HepG2 (cell line): ENCODE data around the gene CKAP2L. TPM values are rescaled to one million over a fixed set of nuclear protein-coding genes. Genes with fewer than 3 reads are reported as not detected.

ENCODE experiments used
- CCDC6 ChIP-seq: sonication (generic); formaldehyde crosslinking; IDR thresholded peaks from 2 replicates; pipeline ENCODE4 v1.8.1; 2022; ENCODE audit warnings: mild to moderate bottlenecking, missing genetic modification reagents, moderate library complexity
- FOXP4 ChIP-seq: sonication (generic); formaldehyde crosslinking; IDR thresholded peaks from 2 replicates; pipeline ENCODE4 v1.4.0; 2020; ENCODE audit warnings: missing genetic modification reagents
- HMGA1 ChIP-seq: sonication (generic); formaldehyde crosslinking; conservative IDR thresholded peaks from 2 replicates; pipeline ENCODE4 v1.4.0; 2020; ENCODE audit warnings: missing genetic modification reagents
- HOXA3 ChIP-seq: sonication (generic); formaldehyde crosslinking; IDR thresholded peaks from 2 replicates; pipeline ENCODE4 v1.5.0; 2020; ENCODE audit warnings: missing genetic modification reagents
- KLF12 ChIP-seq: sonication (generic); formaldehyde crosslinking; IDR thresholded peaks from 2 replicates; pipeline ENCODE4 v1.4.0; 2020; ENCODE audit warnings: missing genetic modification reagents, borderline replicate concordance
- KMT2B ChIP-seq: IDR thresholded peaks from 2 replicates; pipeline ENCODE4 v1.6.1; 2016; ENCODE audit warnings: missing genetic modification reagents, missing compliant biosample characterization
- MATR3 ChIP-seq: sonication (generic); formaldehyde crosslinking; IDR thresholded peaks from 2 replicates; pipeline ENCODE4 v1.4.0; 2020; ENCODE audit warnings: missing genetic modification reagents
- MEIS2 ChIP-seq: sonication (generic); formaldehyde crosslinking; IDR thresholded peaks from 2 replicates; pipeline ENCODE4 v1.9.0; 2021; ENCODE audit warnings: mild to moderate bottlenecking, missing genetic modification reagents
- NFYC ChIP-seq: IDR thresholded peaks from 2 replicates; pipeline ENCODE4 v1.6.1; 2016; ENCODE audit warnings: missing genetic modification reagents, missing compliant biosample characterization
- RERE ChIP-seq: IDR thresholded peaks from 2 replicates; pipeline ENCODE4 v1.6.1; 2016; ENCODE audit warnings: low read depth, missing genetic modification reagents, missing compliant biosample characterization
- ZFP1 ChIP-seq: IDR thresholded peaks from 2 replicates; pipeline ENCODE4 v1.6.1; 2016
- ZMYM3 ChIP-seq: sonication (generic); formaldehyde crosslinking; IDR thresholded peaks from 2 replicates; pipeline ENCODE4 v1.5.1; 2020; ENCODE audit warnings: mild to moderate bottlenecking, missing genetic modification reagents
- ZNF597 ChIP-seq: sonication (generic); formaldehyde crosslinking; IDR thresholded peaks from 2 replicates; pipeline ENCODE4 v1.5.0; 2020; ENCODE audit warnings: missing genetic modification reagents
- ZNF678 ChIP-seq: sonication (generic); formaldehyde crosslinking; IDR thresholded peaks from 2 replicates; pipeline ENCODE4 v1.4.0; 2020; ENCODE audit warnings: mild to moderate bottlenecking, missing genetic modification reagents
- ZNF775 ChIP-seq: sonication (generic); formaldehyde crosslinking; IDR thresholded peaks from 2 replicates; pipeline ENCODE4 v1.4.0; 2020; ENCODE audit warnings: missing genetic modification reagents, mild to moderate bottlenecking, moderate library complexity, borderline replicate concordance
- ZNF781 ChIP-seq: sonication (generic); formaldehyde crosslinking; IDR thresholded peaks from 2 replicates; pipeline ENCODE4 v1.5.1; 2020; ENCODE audit warnings: borderline replicate concordance, mild to moderate bottlenecking, missing genetic modification reagents; ENCODE audit errors: not compliant biosample characterization
- ZNF790 ChIP-seq: sonication (generic); formaldehyde crosslinking; IDR thresholded peaks from 2 replicates; pipeline ENCODE4 v1.8.0; 2022; ENCODE audit warnings: missing genetic modification reagents, mild to moderate bottlenecking, borderline replicate concordance
- polyA plus RNA-seq, 8 experiments: library from polyadenylated mRNA; depleted of rRNA in 3 of 8; stranded (reverse) in 7 of 8; unstranded in 1 of 8; fragments of >200 nt; fragmentation: Illumina TruSeq in 4 of 8; extraction: Trizol in 4 of 8; gene quantifications; 2 replicates each; pipeline versions ENCODE4 v1.2.1 to v1.2.3, GENCODE V29; 2011 to 2016; ENCODE audit warnings: low read depth in 4 of 8, missing spikeins in 1 of 8, mixed read lengths in 1 of 8; ENCODE audit not compliant: insufficient read depth in 1 of 8
- total RNA-seq, 5 experiments: library from RNA; depleted of rRNA; stranded (reverse); fragments of >200 nt; fragmentation: Illumina TruSeq; extraction: Trizol; gene quantifications; 2 replicates each; pipeline ENCODE4 v1.2.3, GENCODE V29; 2016; ENCODE audit warnings: low read depth in 1 of 5
- TF ChIP-seq, protein P1 (sequence below): sonication (generic); formaldehyde crosslinking; conservative IDR thresholded peaks from 2 replicates; pipeline ENCODE4 v1.8.0; 2022; ENCODE audit warnings: low read depth, missing genetic modification reagents

Gene CKAP2L
- total and polyA plus RNA-seq, 2 of the 13 experiments (the other 11 are each of a cell fraction or from before 2014, with no cell fraction given), result 7.1 to 9.5 TPM

GRCh38 chr2:112726487-112727190 is 37.8 kb downstream of the CKAP2L start (continued):
- no peak for TF ChIP-seq ZNF597 (CRISPR knock-in tag)
- no peak for TF ChIP-seq KLF12 (CRISPR knock-in tag)
- TF ChIP-seq ZFP1 (CRISPR knock-in tag), result 0 out of 2 replicates have a peak, but pooled peaks have one; percentile 37
- 0 out of 2 replicates have a peak, but pooled peaks have one; percentile 33 for TF ChIP-seq ZMYM3
- TF ChIP-seq ZNF678 (CRISPR knock-in tag), result 0 out of 2 replicates have a peak, but pooled peaks have one; percentile 58
- TF ChIP-seq NFYC (CRISPR knock-in tag), result peak; percentile 24; the same call in 1 of the 2 replicates
- TF ChIP-seq MATR3, result no peak
- TF ChIP-seq MEIS2 (CRISPR knock-in tag), result no peak
- no peak for TF ChIP-seq ZNF775 (CRISPR knock-in tag)
- peak; percentile 32; the same call in 1 of the 2 replicates for TF ChIP-seq FOXP4 (CRISPR knock-in tag)
- TF ChIP-seq RERE (CRISPR knock-in tag), result no peak
- TF ChIP-seq KMT2B (CRISPR knock-in tag), result no peak; the same call in 1 of the 2 replicates
- TF ChIP-seq HOXA3 (CRISPR knock-in tag), result peak; percentile 66
- no peak for TF ChIP-seq HMGA1
- 0 out of 2 replicates have a peak, but pooled peaks have one; percentile 68 for TF ChIP-seq ZNF790
- no peak for TF ChIP-seq ZNF781 (CRISPR knock-in tag)
- TF ChIP-seq, protein P1, sequence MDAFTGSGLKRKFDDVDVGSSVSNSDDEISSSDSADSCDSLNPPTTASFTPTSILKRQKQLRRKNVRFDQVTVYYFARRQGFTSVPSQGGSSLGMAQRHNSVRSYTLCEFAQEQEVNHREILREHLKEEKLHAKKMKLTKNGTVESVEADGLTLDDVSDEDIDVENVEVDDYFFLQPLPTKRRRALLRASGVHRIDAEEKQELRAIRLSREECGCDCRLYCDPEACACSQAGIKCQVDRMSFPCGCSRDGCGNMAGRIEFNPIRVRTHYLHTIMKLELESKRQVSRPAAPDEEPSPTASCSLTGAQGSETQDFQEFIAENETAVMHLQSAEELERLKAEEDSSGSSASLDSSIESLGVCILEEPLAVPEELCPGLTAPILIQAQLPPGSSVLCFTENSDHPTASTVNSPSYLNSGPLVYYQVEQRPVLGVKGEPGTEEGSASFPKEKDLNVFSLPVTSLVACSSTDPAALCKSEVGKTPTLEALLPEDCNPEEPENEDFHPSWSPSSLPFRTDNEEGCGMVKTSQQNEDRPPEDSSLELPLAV (CRISPR knock-in tag), result 0 out of 2 replicates have a peak, but pooled peaks have one; percentile 26
- TF ChIP-seq CCDC6 (CRISPR knock-in tag), result no peak; the same call in 1 of the 2 replicates
